Transverse colon (tissue), 4 donors: ENCODE data around the gene GPC5. TPM values are rescaled to one million over a fixed set of nuclear protein-coding genes. Genes with fewer than 3 reads are reported as not detected.
"Not testable (repeated sequence)": the region's sequence is repeated elsewhere in the genome, so short reads cannot be mapped to it uniquely, and the experiment has no call there.

ENCODE experiments used
- DNase-seq: peaks from one replicate; pipeline ENCODE4 v3.0.0-alpha.2; 2019
- H3K27ac ChIP-seq, 4 donors: fragments of 200-600 bp; sonication (generic); 2 replicates each; pipeline ENCODE4 v1.5.1; 2016 to 2018; ENCODE audit warnings: inconsistent platforms in 4 of 4
- H3K27me3 ChIP-seq: fragments of 200-600 bp; sonication (generic); 2 replicates; pipeline ENCODE4 v1.5.1; 2017; ENCODE audit warnings: inconsistent platforms
- H3K36me3 ChIP-seq, 4 donors: fragments of 200-600 bp; sonication (generic); 2 replicates each; pipeline ENCODE4 v1.5.1; 2017 to 2019; ENCODE audit warnings: inconsistent platforms in 4 of 4
- H3K4me1 ChIP-seq, 4 donors: fragments of 200-600 bp; sonication (generic); 2 replicates each; pipeline ENCODE4 v1.5.1; 2017 to 2020; ENCODE audit warnings: inconsistent platforms in 4 of 4
- H3K4me3 ChIP-seq, 4 donors: fragments of 200-600 bp; sonication (generic); 1 replicate in 1 of 4; 2 replicates in 3 of 4; pipeline versions ENCODE4 v1.5.1 to v1.6.1; 2017 to 2019; ENCODE audit warnings: inconsistent platforms in 4 of 4
- H3K9me3 ChIP-seq, 2 donors: fragments of 200-600 bp; sonication (generic); 2 replicates each; pipeline ENCODE4 v1.5.1; 2017 to 2019; ENCODE audit warnings: inconsistent platforms in 2 of 2
- EP300 ChIP-seq: sonication (generic); formaldehyde crosslinking; IDR thresholded peaks from one replicate; pipeline ENCODE4 v1.6.1; 2017; ENCODE audit warnings: antibody characterized with exemption, low read depth
- POLR2A ChIP-seq: fragments of 450-650 bp; IDR thresholded peaks from one replicate; pipeline ENCODE4 v1.6.1; 2016; ENCODE audit warnings: antibody characterized with exemption, mild to moderate bottlenecking, moderate library complexity
- POLR2AphosphoS5 ChIP-seq, 3 donors: sonication (generic); formaldehyde crosslinking; IDR thresholded peaks; one replicate each; pipeline ENCODE4 v1.6.1; 2016; ENCODE audit warnings: antibody characterized with exemption in 3 of 3
- WGBS, 2 donors: methylation state at CpG; one replicate each; pipeline ENCODE4 v1.1.5; 2018; ENCODE audit warnings: low coverage in 1 of 2; 5-methylcytosine and 5-hydroxymethylcytosine counted together
- in situ Hi-C, 4 donors: fragments of 200-750 bp; cut with MboI; loops; one replicate each; pipeline versions ENCODE4 v1.15.0 to v1.15.1; 2017; ENCODE audit warnings: low sequenced_read_pairs in 3 of 4, low pct_ligation_motif_present in 1 of 4, low pct_unique_long_range_greater_than_20kb in 1 of 4
- intact Hi-C: fragments of 100-400 bp; cut with DNase I; formaldehyde crosslinking; loops from one replicate; pipeline ENCODE4 v1.15.1; 2023; ENCODE audit warnings: low total_unique reads
- total RNA-seq, 4 donors: library from RNA; depleted of rRNA; stranded (reverse); fragments of >200 nt; gene quantifications; one replicate each; pipeline ENCODE4 v1.1.0, GENCODE V29; 2016
- TF ChIP-seq, protein P1 (sequence below), 5 experiments: fragments of 200-600 bp in 3 of 5; fragments of 450-650 bp in 2 of 5; sonication (generic) in 3 of 5; IDR thresholded peaks; 1 replicate in 2 of 5; 2 replicates in 3 of 5; pipeline ENCODE4 v1.5.1; 2016 to 2017; ENCODE audit warnings: antibody characterized with exemption in 5 of 5, inconsistent platforms in 3 of 5, mild to moderate bottlenecking in 2 of 5, moderate library complexity in 1 of 5

GPC5 gene
- total RNA-seq, 4 donors from 2014 or later = 0.48 to 1.4 TPM; not detected in 2

DNA sequence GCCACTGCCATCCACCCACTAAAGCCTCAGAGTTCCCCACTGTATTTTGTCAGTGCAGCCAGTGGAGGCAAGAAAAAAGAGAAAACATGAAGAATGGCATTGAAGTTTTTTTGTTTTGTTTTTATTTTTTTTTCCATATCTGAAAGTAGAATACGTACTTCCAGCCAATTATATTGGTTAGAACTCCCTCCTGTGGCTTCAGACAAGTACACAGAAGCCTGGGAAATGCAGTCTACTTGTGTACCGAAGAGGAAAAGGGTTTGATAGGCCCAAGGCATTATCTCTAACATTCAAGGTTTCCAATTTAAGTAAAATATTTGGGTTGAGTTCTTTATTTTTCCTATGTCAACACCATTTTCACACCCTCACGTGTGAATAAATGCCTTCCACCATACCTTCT is 1131.9 kb downstream of the GPC5 start:
- no peaks in the 10 kb centered on the region for H3K36me3 ChIP-seq
- DNase-seq = no peak
- intact Hi-C loops = no loop called here

DNA sequence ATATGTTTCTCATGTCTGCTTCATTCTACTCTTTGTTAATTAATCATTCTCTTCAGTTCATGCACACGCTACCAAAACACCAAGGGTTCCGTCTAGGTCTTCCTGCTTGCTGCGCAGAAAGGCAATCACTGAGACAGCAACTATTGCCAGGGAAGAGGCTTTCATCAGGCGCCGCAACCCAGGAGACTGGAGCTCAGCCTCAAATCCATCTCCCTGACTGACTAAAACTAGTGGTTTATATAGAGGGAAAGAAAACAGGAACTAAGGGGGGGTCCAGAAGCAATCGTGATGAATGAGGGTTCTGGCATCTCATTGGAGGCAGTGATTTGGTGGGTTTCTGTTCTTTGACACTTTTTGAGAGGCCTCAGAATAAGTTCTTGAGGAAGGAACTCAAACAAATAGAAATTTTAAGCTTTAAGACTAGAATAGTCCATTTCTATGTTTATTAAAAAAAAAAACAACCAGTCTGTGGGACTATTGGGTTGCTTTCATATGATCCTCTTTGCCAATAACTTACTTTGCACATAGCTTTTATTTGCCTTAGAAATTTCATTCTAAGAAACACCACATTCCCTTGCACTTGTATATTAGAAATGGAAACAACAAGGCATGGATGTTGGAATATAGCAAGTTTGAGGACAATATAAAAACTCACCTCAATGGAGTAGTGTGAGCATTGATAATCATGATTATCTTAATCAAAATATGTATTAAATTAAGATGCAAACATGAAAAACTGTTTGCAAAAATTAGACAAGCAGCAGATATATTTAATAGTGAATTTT is 1137.0 kb downstream of the GPC5 start:
- H3K27ac ChIP-seq = no peak overlapping the region
- TF ChIP-seq POLR2A = no peak
- TF ChIP-seq EP300 = no peak
- TF ChIP-seq, protein P1, sequence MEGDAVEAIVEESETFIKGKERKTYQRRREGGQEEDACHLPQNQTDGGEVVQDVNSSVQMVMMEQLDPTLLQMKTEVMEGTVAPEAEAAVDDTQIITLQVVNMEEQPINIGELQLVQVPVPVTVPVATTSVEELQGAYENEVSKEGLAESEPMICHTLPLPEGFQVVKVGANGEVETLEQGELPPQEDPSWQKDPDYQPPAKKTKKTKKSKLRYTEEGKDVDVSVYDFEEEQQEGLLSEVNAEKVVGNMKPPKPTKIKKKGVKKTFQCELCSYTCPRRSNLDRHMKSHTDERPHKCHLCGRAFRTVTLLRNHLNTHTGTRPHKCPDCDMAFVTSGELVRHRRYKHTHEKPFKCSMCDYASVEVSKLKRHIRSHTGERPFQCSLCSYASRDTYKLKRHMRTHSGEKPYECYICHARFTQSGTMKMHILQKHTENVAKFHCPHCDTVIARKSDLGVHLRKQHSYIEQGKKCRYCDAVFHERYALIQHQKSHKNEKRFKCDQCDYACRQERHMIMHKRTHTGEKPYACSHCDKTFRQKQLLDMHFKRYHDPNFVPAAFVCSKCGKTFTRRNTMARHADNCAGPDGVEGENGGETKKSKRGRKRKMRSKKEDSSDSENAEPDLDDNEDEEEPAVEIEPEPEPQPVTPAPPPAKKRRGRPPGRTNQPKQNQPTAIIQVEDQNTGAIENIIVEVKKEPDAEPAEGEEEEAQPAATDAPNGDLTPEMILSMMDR (IDR thresholded peaks at IDR 0.05) = no peak
- no peak for TF ChIP-seq POLR2AphosphoS5 (IDR thresholded peaks at IDR 0.05)
- H3K4me3 ChIP-seq = no peak overlapping the region
- in situ Hi-C loops (no loop called here), intact Hi-C loops (no loop called here)
- H3K9me3 ChIP-seq = no peaks in the 10 kb centered on the region
- H3K27me3 ChIP-seq = no peaks in the 10 kb centered on the region
- no peaks in the 10 kb centered on the region for H3K4me1 ChIP-seq
- H3K36me3 ChIP-seq = no peaks in the 10 kb centered on the region
- WGBS, 2 donors = 91 to 95% methylated on average over 6 of the region's 6 CpGs
- no peak for DNase-seq

More for the DNA sequence above, 1131.9 kb downstream of the GPC5 start:
- Histone ChIP-seq H3K9me3 (no peaks in the 10 kb centered on the region), H3K27me3 (no peaks in the 10 kb centered on the region), H3K27ac (no peak overlapping the region), H3K4me1 (no peaks in the 10 kb centered on the region), H3K4me3 (no peak overlapping the region)
- in situ Hi-C loops = no loop called here
- WGBS, 2 donors = 50 to 64% methylated on average over 3 of the region's 3 CpGs
- TF ChIP-seq POLR2AphosphoS5 (IDR thresholded peaks at IDR 0.05) (no peak), POLR2A (no peak), EP300 (no peak)
- TF ChIP-seq, protein P1 (IDR thresholded peaks at IDR 0.05) = peak in 1 of 5 experiments; percentile 16

DNA sequence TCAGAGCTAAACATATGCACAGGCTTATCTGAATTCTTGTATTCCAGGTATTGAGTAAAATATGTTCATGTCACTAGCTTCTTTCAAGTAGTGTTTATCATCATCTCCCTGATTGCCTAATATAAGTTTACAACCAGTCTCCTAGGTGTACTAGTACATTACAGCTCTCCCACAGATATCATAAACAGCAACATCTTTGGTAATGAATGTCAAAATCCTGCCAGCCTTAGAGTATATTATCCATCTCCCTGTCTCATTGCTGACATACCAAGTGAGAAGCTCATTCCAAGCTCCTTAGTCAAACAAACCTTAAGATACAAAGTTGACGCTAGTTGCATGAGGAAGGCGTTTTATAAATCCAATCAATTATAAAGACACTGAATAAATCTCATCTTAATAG is 1139.0 kb downstream of the GPC5 start:
- Histone ChIP-seq H3K4me1 (no peaks in the 10 kb centered on the region), H3K36me3 (no peaks in the 10 kb centered on the region), H3K27me3 (no peaks in the 10 kb centered on the region), H3K4me3 (no peak overlapping the region), H3K27ac (no peak overlapping the region), H3K9me3 (no peaks in the 10 kb centered on the region)
- no peak for DNase-seq
- 27 to 40% methylated on average over 2 of the region's 2 CpGs for WGBS, 2 donors
- intact Hi-C loops = no loop called here
- in situ Hi-C loops = no loop called here
- TF ChIP-seq EP300 (no peak), POLR2A (no peak), POLR2AphosphoS5 (IDR thresholded peaks at IDR 0.05) (no peak)
- TF ChIP-seq, protein P1 (IDR thresholded peaks at IDR 0.05) = no peak

DNA sequence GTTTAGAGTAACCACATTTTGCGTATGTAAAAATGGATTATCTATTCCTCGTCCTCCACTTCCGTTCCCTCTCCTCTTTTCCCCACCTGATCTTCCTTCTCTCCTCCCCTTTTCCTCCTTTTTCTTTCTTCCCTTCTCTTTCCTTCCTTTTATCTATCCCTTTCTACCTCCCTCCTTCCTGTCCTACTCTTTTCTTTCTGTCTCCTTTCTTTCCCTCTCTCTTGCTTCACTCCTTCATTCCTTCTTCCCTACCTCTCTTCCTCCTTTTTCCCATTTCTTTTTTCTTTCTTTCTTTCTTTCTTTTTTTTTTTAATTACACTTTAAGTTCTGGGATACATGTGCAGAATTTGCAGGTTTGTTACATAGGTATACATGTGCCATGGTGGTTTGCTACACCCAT is 1139.7 kb downstream of the GPC5 start:
- WGBS, 2 donors = 86 to 92% methylated on average over 3 of the region's 3 CpGs
- no peak overlapping the region for H3K4me3 ChIP-seq
- intact Hi-C loops = no loop called here
- no peak overlapping the region for H3K27ac ChIP-seq
- TF ChIP-seq, protein P1 (IDR thresholded peaks at IDR 0.05) = no peak
- no peak for TF ChIP-seq POLR2AphosphoS5 (IDR thresholded peaks at IDR 0.05)
- no peak for TF ChIP-seq POLR2A
- no peak for TF ChIP-seq EP300
- no peaks in the 10 kb centered on the region for H3K4me1 ChIP-seq
- DNase-seq = no peak
- no peaks in the 10 kb centered on the region for H3K27me3 ChIP-seq
- H3K36me3 ChIP-seq = no peaks in the 10 kb centered on the region
- in situ Hi-C loops = no loop called here
- H3K9me3 ChIP-seq = no peaks in the 10 kb centered on the region

DNA sequence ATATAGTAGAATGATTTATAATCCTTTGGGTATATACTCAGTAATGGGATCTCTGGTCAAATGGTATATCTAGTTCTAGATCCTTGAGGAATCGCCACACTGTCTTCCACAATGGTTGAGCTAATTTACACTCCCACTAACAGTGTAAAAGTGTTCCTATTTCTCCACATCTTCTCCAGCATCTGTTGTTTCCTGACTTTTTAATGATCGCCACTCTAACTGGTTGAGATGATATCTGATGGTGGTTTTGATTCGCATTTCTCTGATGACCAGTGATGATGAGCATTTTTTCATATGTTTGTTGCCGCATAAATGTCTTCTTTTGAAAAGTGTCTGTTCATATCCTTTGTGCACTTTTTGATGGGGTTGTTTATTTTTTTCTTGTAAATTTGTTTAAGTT is 1140.7 kb downstream of the GPC5 start:
- H3K4me3 ChIP-seq, H3K9me3 ChIP-seq, DNase-seq, H3K27me3 ChIP-seq, intact Hi-C loops, H3K36me3 ChIP-seq, H3K27ac ChIP-seq, in situ Hi-C loops, H3K4me1 ChIP-seq: not testable (repeated sequence)
- WGBS, 2 donors = 94% methylated on average over 4 of the region's 4 CpGs
